Thoracic aorta (tissue), 2 donors: ENCODE results near the gene CAGE1. TPM values are rescaled to one million over a fixed set of nuclear protein-coding genes. Genes with fewer than 3 reads are reported as not detected.

Source experiments
- ATAC-seq: fragments of 150-250 bp; one replicate; pipeline ENCODE4 v1.8.0; 2017; ENCODE audit warnings: low read depth; ENCODE audit not compliant: insufficient number of reproducible peaks, low FRiP score
- DNase-seq: peaks from one replicate; pipeline ENCODE4 v3.0.0-alpha.2; 2020; ENCODE audit warnings: low spot score
- H3K27ac ChIP-seq, 2 donors: fragments of 200-600 bp; sonication (generic); 1 replicate in 1 of 2; 2 replicates in 1 of 2; pipeline ENCODE4 v1.5.1; 2016; ENCODE audit warnings: mild to moderate bottlenecking in 2 of 2, moderate library complexity in 2 of 2
- H3K27me3 ChIP-seq: fragments of 200-600 bp; sonication (generic); replicated peaks from 2 replicates; pipeline ENCODE4 v1.6.0; 2016; ENCODE audit warnings: mild to moderate bottlenecking; ENCODE audit not compliant: insufficient read depth
- H3K36me3 ChIP-seq: fragments of 200-600 bp; sonication (generic); one replicate; pipeline ENCODE4 v1.5.1; 2016
- H3K4me1 ChIP-seq, 2 donors: fragments of 200-600 bp; sonication (generic); 1 replicate in 1 of 2; 2 replicates in 1 of 2; pipeline versions ENCODE4 v1.5.1 to v1.6.0; 2016; ENCODE audit warnings: low read depth in 2 of 2, mild to moderate bottlenecking in 1 of 2; ENCODE audit not compliant: control insufficient read depth in 1 of 2
- H3K4me3 ChIP-seq: fragments of 200-600 bp; sonication (generic); 2 replicates; pipeline ENCODE4 v1.5.1; 2016; ENCODE audit warnings: mild to moderate bottlenecking
- H3K9me3 ChIP-seq: fragments of 200-600 bp; sonication (generic); 2 replicates; pipeline ENCODE4 v1.5.1; 2016
- total RNA-seq, 2 donors: library from RNA; depleted of rRNA; stranded (reverse); fragments of >200 nt; gene quantifications; one replicate each; pipeline versions ENCODE4 v1.1.0 to v1.2.3, GENCODE V29; 2016
- TF ChIP-seq, protein P1 (sequence below): fragments of 200-600 bp; sonication (generic); IDR thresholded peaks from one replicate; pipeline ENCODE4 v1.5.1; 2019; ENCODE audit warnings: antibody characterized with exemption

Gene CAGE1
- total RNA-seq, 2 donors from 2014 or later = not detected

DNA sequence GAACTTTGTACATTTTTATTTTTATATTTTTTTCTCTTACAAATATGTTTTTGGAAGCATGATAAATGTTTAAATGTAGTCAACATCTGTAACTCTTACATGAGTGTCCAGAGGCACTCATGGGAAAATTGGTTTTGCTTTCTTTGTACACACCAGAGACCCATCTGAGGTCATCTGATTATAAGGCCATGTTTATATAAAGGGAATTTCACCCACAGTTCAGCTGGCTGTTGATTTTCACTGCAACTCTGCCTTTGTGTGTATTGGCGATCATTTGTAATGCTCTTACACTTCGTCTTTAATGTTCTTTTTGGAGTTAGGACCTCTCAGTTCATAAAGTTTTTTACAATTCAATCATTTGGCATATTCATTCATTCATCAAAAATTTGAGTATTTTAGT lies 28.1 kb upstream of the CAGE1 start:
- H3K27ac ChIP-seq = no peak overlapping the region
- H3K27me3 ChIP-seq = no peaks in the 10 kb centered on the region
- peaks cover 40% of the 10 kb centered on the region for H3K36me3 ChIP-seq
- ATAC-seq (no peak), DNase-seq (no peak)
- H3K9me3 ChIP-seq = no peaks in the 10 kb centered on the region
- H3K4me1 ChIP-seq = no peaks in the 10 kb centered on the region
- no peak overlapping the region for H3K4me3 ChIP-seq
- TF ChIP-seq, protein P1, sequence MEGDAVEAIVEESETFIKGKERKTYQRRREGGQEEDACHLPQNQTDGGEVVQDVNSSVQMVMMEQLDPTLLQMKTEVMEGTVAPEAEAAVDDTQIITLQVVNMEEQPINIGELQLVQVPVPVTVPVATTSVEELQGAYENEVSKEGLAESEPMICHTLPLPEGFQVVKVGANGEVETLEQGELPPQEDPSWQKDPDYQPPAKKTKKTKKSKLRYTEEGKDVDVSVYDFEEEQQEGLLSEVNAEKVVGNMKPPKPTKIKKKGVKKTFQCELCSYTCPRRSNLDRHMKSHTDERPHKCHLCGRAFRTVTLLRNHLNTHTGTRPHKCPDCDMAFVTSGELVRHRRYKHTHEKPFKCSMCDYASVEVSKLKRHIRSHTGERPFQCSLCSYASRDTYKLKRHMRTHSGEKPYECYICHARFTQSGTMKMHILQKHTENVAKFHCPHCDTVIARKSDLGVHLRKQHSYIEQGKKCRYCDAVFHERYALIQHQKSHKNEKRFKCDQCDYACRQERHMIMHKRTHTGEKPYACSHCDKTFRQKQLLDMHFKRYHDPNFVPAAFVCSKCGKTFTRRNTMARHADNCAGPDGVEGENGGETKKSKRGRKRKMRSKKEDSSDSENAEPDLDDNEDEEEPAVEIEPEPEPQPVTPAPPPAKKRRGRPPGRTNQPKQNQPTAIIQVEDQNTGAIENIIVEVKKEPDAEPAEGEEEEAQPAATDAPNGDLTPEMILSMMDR = no peak

DNA sequence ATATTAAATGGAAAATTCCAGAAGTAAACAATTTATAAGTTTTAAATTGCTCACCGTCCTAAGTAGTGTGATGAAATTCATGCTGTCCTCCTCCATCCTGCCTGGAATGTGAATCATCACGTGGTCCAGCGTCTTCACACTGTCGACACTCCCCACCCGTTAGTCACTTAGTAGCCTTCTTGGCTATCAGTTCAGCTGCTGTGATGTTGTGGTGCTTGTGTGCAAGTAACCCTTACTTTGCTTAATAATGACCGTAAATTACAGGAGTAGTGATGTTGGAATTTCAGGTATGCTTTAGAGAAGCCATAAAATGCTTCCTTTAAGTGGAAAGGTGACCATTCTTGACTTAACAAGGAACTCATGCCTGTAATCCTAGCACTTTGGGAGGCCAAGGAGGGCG lies 25.3 kb upstream of the CAGE1 start:
- Histone ChIP-seq H3K27ac (no peak overlapping the region), H3K4me1 (no peaks in the 10 kb centered on the region), H3K4me3 (no peak overlapping the region), H3K9me3 (no peaks in the 10 kb centered on the region), H3K36me3 (peaks cover 56% of the 10 kb centered on the region), H3K27me3 (no peaks in the 10 kb centered on the region)
- no peak for ATAC-seq
- no peak for DNase-seq
- TF ChIP-seq, protein P1 = no peak

DNA sequence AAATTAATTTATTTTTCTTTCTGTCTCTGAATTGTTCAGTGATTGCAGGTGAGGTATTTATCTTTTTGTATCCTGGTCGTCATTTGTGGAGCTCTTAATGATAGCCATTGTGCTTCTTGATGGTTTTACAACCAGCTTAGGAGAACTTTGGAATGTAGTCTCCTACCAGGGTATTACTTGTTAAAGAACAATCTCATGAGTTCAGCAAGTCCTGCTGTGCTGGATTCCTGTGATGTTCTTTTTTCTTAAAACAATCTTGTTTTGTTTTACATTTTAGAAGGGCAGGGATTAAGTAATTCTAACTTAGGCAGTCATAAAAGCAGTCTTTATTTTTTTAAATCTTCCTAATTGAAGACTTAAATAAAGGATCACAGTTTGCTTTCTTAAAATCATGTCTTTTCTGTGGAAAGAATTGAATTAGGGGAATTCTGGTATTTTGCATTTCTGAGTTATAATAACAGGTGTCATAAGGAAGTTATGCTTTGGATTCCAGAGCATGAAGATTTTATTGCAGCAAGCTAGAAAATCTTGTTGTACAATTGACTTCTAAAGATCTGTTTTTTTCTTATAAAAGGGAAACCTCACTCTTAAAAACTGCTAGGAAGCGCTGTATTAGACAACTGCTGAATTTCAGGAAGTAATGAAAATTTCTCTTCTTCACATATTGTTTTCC lies 23.7 kb upstream of the CAGE1 start:
- DNase-seq = no peak
- Histone ChIP-seq H3K27me3 (no peaks in the 10 kb centered on the region), H3K36me3 (peaks cover 56% of the 10 kb centered on the region), H3K9me3 (no peaks in the 10 kb centered on the region), H3K4me3 (no peak overlapping the region), H3K27ac (no peak overlapping the region), H3K4me1 (no peaks in the 10 kb centered on the region)
- no peak for ATAC-seq
- TF ChIP-seq, protein P1 = no peak

DNA sequence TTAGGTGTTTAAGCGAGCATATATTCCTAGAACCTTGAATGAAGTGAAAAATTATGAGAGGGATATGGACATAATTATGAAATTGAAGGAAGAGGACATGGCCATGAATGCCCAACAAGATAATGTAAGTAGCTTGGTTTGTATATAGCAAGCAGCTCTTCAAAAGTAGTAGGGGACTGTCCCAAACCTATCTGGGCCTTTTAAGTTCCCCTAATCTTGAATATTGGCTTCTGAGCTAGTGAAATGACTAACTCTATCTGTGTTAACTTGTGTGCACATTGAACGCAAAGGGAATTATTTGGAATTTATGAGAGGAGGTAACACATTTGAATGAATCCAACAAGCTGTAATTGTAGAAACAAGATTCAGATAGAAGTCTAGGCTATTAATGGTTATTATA lies 21.8 kb upstream of the CAGE1 start:
- no peaks in the 10 kb centered on the region for H3K9me3 ChIP-seq
- ATAC-seq = no peak
- H3K4me3 ChIP-seq = no peak overlapping the region
- no peaks in the 10 kb centered on the region for H3K4me1 ChIP-seq
- H3K27me3 ChIP-seq = no peaks in the 10 kb centered on the region
- DNase-seq = no peak
- TF ChIP-seq, protein P1 = no peak
- peaks cover 56% of the 10 kb centered on the region for H3K36me3 ChIP-seq
- H3K27ac ChIP-seq = no peak overlapping the region

DNA sequence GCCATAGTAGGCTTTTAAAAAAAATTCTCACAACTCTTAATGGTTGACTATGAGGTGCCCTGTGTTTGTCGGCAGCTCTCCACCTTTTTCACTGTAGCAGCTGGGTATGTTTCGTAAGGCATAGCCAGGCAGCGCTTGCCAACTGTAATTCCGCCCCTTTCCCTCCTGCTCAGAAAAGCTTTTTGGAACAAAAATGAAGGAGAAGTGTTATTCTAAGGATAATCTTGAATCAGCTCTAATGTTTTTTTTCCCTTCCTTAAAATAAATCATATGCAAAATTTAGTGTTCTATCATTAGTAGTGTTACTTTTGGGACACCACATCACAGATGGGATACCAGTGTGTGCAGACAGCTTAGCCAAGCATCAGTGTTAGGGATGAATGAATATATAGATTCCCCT lies 21.3 kb upstream of the CAGE1 start:
- H3K9me3 ChIP-seq = no peaks in the 10 kb centered on the region
- H3K4me1 ChIP-seq = no peaks in the 10 kb centered on the region
- DNase-seq (no peak), ATAC-seq (no peak)
- no peaks in the 10 kb centered on the region for H3K27me3 ChIP-seq
- H3K27ac ChIP-seq = no peak overlapping the region
- TF ChIP-seq, protein P1 = no peak
- peaks cover 56% of the 10 kb centered on the region for H3K36me3 ChIP-seq
- no peak overlapping the region for H3K4me3 ChIP-seq
